Activated CD4-positive, alpha-beta T cell treated with anti-CD3 and anti-CD28 coated beads, Interleukin-2, amount 10 ng/mL, durations not matched to agents 7 days and 5 days (primary cell): Measurements from ENCODE around the gene ZSWIM6. TPM values are rescaled to one million over a fixed set of nuclear protein-coding genes. Genes with fewer than 3 reads are reported as not detected.

ENCODE experiments used
- CTCF ChIA-PET: fragments of 350-600 bp; sonication (Branson Sonifier 250); formaldehyde crosslinking; loops from one replicate; lab custom pipeline; 2021; ENCODE audit warnings: antibody characterized with exemption; lab: Charles Lee
- POLR2A ChIA-PET: fragments of 350-600 bp; sonication (Branson Sonifier 250); formaldehyde crosslinking; loops from one replicate; lab custom pipeline; 2021; ENCODE audit warnings: antibody characterized with exemption; lab: Charles Lee
- DNase-seq: peaks from one replicate; pipeline ENCODE4 v3.0.0-alpha.2; 2020
- H3K27ac Mint-ChIP-seq: one replicate; pipeline ENCODE4 v1.8.0; 2021; ENCODE audit warnings: mild to moderate bottlenecking, moderate library complexity, mixed read lengths
- H3K27me3 Mint-ChIP-seq: one replicate; pipeline ENCODE4 v1.8.0; 2021; ENCODE audit warnings: mixed read lengths
- H3K36me3 Mint-ChIP-seq: one replicate; pipeline ENCODE4 v1.8.0; 2021; ENCODE audit warnings: low read depth, mixed read lengths
- H3K4me1 Mint-ChIP-seq: one replicate; pipeline ENCODE4 v1.8.0; 2021; ENCODE audit warnings: mixed read lengths
- H3K4me3 Mint-ChIP-seq: one replicate; pipeline ENCODE4 v1.8.0; 2021; ENCODE audit warnings: mild to moderate bottlenecking, moderate library complexity, mixed read lengths
- H3K9me3 Mint-ChIP-seq: one replicate; pipeline ENCODE4 v1.8.0; 2021; ENCODE audit warnings: mixed read lengths
- total RNA-seq, 2 experiments: library from RNA; stranded (reverse); gene quantifications; one replicate each; pipeline ENCODE4 v1.2.3, GENCODE V29; 2021

Gene ZSWIM6
- total RNA-seq, 2 experiments from 2014 or later: 3.8 to 4.3 TPM

DNA sequence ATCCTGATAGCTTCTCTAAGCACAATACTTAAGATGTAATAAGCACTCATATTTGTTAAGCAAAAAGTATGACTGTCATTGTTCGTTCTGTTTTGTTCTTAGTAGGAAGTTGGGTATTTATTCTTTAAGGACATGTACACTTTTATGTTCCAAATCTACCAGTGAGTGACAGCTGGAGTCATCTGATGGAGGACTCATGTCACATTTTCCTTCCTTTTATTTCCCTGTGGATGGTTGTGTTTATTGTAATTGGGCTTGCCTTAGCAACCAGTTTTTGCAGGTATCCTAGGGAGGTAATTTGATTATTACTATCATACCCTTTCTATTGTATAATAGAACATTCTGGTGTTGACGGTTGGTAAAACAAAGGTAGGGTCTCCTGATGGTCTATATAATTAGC is 145.7 kb downstream of the ZSWIM6 start:
- Mint-ChIP-seq H3K9me3 (no peaks in the 10 kb centered on the region), H3K27me3 (no peaks in the 10 kb centered on the region), H3K4me1 (peaks cover 3% of the 10 kb centered on the region), H3K4me3 (no peak overlapping the region), H3K27ac (no peak overlapping the region), H3K36me3 (peaks cover 1% of the 10 kb centered on the region)
- ChIA-PET CTCF (interaction anchor here (1.4 kb wide), 1 partner anchor 10 kb away, joined by 4 read pairs; no protein-coding TSS in a partner anchor), POLR2A (no interaction called here)
- DNase-seq: no peak

DNA sequence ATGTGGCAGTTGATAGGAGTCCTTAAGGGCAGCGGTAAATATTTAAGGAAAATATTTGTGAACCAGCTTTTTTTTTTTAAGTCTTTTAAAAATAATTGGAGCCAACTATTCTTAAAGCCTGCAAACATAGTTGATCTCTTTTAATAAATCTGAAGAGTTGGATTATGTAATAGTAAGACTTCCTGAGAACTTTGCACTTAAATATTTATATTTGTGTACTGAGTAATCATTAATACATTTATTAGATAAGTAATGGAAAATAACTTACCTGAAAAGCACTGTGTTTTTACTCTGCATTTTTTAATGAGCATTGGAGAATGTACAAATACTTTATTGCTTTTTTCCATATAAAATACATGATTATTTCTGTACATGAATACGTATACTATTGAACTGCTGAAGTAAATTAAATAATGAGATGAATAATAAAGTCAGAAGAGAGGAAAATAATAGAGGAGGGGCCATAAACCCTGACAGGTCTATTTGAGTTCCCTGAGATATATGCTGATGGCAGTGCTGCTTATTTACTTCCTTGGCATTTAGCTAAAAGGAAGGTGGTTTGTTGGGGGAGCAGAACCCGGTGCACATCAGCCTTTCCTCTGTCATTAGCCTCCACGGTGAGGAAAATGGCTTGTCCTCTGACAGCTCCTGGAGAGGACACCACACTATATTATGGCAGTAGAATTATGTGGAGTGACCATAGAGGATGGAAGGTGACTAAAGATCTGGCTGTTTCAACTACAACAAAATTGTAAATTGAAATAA is 148.0 kb downstream of the ZSWIM6 start:
- ChIA-PET POLR2A (no interaction called here), CTCF (no interaction called here)

DNA sequence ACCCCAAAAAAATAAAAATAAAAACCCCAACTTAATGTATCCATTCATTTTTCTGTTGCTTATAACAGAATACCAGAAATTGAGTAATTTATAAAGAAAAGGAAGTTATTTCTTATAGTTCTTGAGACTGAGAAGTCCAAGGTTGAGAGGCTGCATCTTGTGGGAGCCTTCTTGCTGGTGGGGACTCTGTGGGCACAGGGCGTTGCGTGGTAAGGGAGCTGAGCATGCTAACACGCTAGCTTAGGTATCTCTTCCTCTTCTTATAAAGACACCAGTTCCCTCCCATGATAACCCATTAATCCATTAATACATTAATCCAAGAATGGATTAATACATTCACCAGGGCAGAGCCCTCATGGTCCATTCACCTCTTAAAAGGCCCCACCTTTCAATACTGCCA is 150.9 kb downstream of the ZSWIM6 start:
- CTCF ChIA-PET: no interaction called here
- peaks cover 2% of the 10 kb centered on the region for H3K9me3 Mint-ChIP-seq
- POLR2A ChIA-PET: no interaction called here
- no peaks in the 10 kb centered on the region for H3K27me3 Mint-ChIP-seq
- H3K4me1 Mint-ChIP-seq: no peaks in the 10 kb centered on the region
- H3K36me3 Mint-ChIP-seq: peaks cover 1% of the 10 kb centered on the region
- DNase-seq: no peak
- H3K4me3 Mint-ChIP-seq: no peak overlapping the region
- no peak overlapping the region for H3K27ac Mint-ChIP-seq

More for the DNA sequence above, 148.0 kb downstream of the ZSWIM6 start:
- Mint-ChIP-seq H3K9me3 (no peaks in the 10 kb centered on the region), H3K36me3 (peaks cover 1% of the 10 kb centered on the region), H3K27me3 (no peaks in the 10 kb centered on the region), H3K27ac (no peak overlapping the region), H3K4me3 (no peak overlapping the region), H3K4me1 (no peaks in the 10 kb centered on the region)
- no peak for DNase-seq

DNA sequence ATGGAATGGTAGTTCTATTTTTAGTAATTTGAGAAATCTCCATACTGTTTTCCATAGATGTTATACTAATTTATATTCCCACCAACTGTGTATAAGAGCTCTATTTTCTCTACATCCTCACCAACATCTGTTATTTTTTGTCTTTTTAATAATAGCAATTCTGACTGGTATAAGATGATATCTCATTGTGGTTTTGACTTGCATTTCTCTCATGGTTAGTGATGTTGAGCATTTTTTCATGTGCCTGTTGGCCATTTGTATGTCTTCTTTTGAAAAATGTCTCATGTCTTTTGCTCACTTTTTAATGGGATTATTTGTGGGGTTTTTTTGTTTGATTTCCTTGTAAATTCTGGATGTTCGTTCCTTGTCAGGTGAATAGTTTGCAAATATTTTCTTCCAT is 154.4 kb downstream of the ZSWIM6 start:
- ChIA-PET POLR2A (no interaction called here), CTCF (no interaction called here)
- DNase-seq: no peak
- Mint-ChIP-seq H3K4me1 (no peaks in the 10 kb centered on the region), H3K4me3 (no peak overlapping the region), H3K27me3 (no peaks in the 10 kb centered on the region), H3K9me3 (peaks cover 4% of the 10 kb centered on the region), H3K36me3 (no peaks in the 10 kb centered on the region), H3K27ac (no peak overlapping the region)

DNA sequence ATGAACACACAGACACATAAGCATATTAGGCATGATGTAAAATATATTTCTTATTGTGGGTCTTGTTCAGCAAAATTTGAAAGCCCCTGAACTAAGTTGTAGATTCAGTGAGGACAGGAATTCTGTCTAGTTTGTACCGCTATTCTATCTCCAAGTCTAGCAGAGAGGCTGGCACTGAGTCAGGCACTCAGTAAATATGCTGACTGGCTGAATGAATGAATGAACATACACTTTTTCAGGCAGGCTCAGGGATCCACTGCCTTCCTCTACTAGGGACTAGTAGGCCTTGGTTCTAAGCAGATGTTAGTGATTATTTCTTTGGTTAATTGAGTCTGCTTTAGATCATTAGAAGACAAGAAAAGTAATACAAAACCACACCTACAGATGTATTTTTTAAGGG is 157.5 kb downstream of the ZSWIM6 start:
- H3K36me3 Mint-ChIP-seq: peaks cover 2% of the 10 kb centered on the region
- CTCF ChIA-PET: no interaction called here

DNA sequence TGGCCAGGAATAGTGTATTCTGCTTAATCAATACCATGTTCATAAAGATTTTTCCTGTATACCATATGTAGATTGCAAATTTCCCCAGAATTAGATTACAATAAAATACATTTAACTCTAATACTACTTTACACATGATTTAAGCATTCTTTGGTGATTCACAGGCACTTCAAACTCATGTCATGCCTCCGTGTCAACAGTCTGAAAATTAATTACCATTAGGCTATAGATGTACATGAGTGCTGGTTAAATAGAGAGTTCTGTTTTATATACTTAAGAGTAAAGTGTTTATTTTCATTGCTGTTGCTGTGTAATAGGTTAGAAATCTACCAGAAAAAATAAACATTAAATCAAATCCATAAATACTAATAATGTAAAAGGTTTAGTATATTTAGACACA is 159.8 kb downstream of the ZSWIM6 start:
- Mint-ChIP-seq H3K4me1 (no peaks in the 10 kb centered on the region), H3K4me3 (no peak overlapping the region), H3K36me3 (peaks cover 2% of the 10 kb centered on the region), H3K27ac (no peak overlapping the region), H3K9me3 (peaks cover 1% of the 10 kb centered on the region), H3K27me3 (no peaks in the 10 kb centered on the region)
- POLR2A ChIA-PET: no interaction called here
- CTCF ChIA-PET: no interaction called here
- DNase-seq: no peak

More for the DNA sequence above, 157.5 kb downstream of the ZSWIM6 start:
- H3K4me3 Mint-ChIP-seq: no peak overlapping the region
- no peaks in the 10 kb centered on the region for H3K27me3 Mint-ChIP-seq
- DNase-seq: no peak
- no peaks in the 10 kb centered on the region for H3K4me1 Mint-ChIP-seq
- no peak overlapping the region for H3K27ac Mint-ChIP-seq
- H3K9me3 Mint-ChIP-seq: peaks cover 4% of the 10 kb centered on the region
- POLR2A ChIA-PET: no interaction called here

DNA sequence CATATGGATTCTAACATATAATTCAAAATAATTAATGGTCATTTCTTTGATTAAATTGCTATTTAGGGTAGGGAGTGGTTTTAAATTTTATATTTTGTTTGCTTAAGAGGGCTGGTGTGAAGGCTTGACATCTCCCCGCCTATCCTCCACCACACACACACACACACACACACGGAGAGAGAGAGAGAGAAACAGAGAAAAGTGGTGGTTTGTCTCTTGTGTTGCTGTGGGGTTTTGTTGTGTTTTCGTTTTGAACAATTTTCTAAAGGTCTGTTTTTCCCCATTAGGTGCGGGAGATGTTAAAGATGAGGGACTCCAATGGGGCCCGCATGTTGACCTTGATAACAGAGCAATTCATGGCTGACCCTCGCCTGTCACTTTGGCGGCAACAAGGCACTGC is 161.9 kb downstream of the ZSWIM6 start:
- POLR2A ChIA-PET: no interaction called here
- H3K27ac Mint-ChIP-seq: no peak overlapping the region
- no peak overlapping the region for H3K4me3 Mint-ChIP-seq
- H3K27me3 Mint-ChIP-seq: no peaks in the 10 kb centered on the region
- CTCF ChIA-PET: no interaction called here
- H3K4me1 Mint-ChIP-seq: no peaks in the 10 kb centered on the region
- peaks cover 2% of the 10 kb centered on the region for H3K36me3 Mint-ChIP-seq
- no peaks in the 10 kb centered on the region for H3K9me3 Mint-ChIP-seq
- DNase-seq: no peak

DNA sequence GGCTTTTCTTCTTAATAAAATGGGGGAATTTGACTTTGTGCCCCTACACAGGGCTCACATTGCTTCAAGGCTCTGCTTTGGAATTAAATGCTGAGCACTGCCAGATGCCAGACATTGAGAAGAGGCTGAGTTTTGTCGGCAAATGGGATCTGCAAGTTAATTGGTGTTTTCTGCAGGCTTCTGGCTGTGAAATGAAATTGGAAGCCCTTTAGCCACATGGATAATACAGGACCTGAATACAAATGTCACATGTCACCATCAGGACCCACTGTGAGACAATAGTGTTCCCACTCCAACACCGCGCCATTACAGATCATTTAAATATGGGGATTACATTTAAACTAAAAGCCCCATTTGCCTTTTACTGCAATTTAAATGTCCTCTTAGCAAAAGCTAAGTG is 164.4 kb downstream of the ZSWIM6 start:
- H3K4me1 Mint-ChIP-seq: no peaks in the 10 kb centered on the region
- ChIA-PET CTCF (no interaction called here), POLR2A (no interaction called here)
- H3K27ac Mint-ChIP-seq: no peak overlapping the region
- no peaks in the 10 kb centered on the region for H3K9me3 Mint-ChIP-seq
- DNase-seq: no peak
- H3K4me3 Mint-ChIP-seq: no peak overlapping the region
- H3K27me3 Mint-ChIP-seq: no peaks in the 10 kb centered on the region
- H3K36me3 Mint-ChIP-seq: peaks cover 2% of the 10 kb centered on the region

DNA sequence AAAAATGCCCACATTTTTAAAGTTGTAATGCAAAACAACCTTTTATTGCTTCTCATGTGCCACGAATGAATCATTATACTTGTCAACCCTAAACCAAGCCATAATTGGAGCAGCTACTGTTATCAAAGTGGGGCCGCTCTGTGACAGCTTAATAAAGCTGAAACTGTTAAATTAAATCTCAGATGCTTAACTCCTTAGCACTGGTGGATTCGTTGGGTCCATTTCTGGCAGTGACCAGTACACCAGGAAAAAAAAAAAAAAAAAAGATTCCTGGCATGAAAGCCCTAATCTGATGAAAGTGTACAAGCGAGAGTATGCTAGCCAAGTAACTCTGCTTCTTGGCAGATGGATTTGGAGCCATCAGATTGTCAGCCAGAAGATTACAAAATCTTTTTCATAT is 164.8 kb downstream of the ZSWIM6 start:
- CTCF ChIA-PET: no interaction called here
- POLR2A ChIA-PET: no interaction called here
- no peak for DNase-seq
- Mint-ChIP-seq H3K27me3 (no peaks in the 10 kb centered on the region), H3K9me3 (no peaks in the 10 kb centered on the region), H3K36me3 (peaks cover 2% of the 10 kb centered on the region), H3K27ac (no peak overlapping the region), H3K4me1 (no peaks in the 10 kb centered on the region), H3K4me3 (no peak overlapping the region)

DNA sequence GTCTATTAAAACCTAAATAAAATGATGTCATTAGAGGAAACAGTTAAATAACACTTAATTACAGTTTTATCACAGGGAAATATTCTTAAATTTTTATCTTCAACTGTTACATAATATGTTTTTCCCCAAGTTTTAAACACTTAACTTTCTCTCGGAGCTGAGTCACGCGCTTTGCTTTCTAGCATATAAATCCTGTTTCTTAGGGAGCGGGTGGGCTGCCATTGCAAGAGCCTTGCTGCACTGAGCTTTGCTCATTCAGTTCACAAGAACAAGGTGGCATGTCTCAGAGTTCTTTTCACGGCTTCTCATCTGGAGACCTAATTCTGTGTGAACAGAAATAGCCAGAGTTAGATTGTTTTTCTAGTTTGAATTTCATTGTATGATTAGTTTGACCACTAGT is 166.1 kb downstream of the ZSWIM6 start:
- H3K36me3 Mint-ChIP-seq: peaks cover 2% of the 10 kb centered on the region
- no peak for DNase-seq
- H3K9me3 Mint-ChIP-seq: no peaks in the 10 kb centered on the region
- H3K4me3 Mint-ChIP-seq: no peak overlapping the region
- no peak overlapping the region for H3K27ac Mint-ChIP-seq
- no peaks in the 10 kb centered on the region for H3K4me1 Mint-ChIP-seq
- POLR2A ChIA-PET: no interaction called here
- no peaks in the 10 kb centered on the region for H3K27me3 Mint-ChIP-seq
- CTCF ChIA-PET: no interaction called here

DNA sequence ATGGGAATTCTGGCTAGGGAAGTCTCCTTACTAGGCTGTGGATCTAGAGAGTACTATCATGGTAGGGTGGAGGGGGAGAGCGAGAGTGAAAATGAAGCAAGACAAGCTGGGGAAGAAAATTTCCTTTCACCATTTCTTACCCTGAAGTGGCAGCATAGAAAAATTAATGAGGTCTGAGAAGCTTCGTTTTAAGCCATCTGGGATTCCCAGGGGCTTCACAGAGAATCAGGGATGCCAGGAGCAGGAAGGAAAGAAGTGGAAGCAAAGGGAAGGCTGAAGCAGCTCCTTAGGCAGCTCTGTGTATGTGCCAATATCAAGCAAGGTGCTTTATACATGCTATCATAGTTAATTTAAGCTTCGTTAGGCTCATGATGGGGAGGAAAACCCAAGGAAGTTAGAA is 169.9 kb downstream of the ZSWIM6 start:
- POLR2A ChIA-PET: no interaction called here
- no peaks in the 10 kb centered on the region for H3K9me3 Mint-ChIP-seq
- H3K27ac Mint-ChIP-seq: no peak overlapping the region
- H3K36me3 Mint-ChIP-seq: no peaks in the 10 kb centered on the region
- no peaks in the 10 kb centered on the region for H3K27me3 Mint-ChIP-seq
- H3K4me1 Mint-ChIP-seq: no peaks in the 10 kb centered on the region
- H3K4me3 Mint-ChIP-seq: no peak overlapping the region
- CTCF ChIA-PET: no interaction called here
- no peak for DNase-seq

DNA sequence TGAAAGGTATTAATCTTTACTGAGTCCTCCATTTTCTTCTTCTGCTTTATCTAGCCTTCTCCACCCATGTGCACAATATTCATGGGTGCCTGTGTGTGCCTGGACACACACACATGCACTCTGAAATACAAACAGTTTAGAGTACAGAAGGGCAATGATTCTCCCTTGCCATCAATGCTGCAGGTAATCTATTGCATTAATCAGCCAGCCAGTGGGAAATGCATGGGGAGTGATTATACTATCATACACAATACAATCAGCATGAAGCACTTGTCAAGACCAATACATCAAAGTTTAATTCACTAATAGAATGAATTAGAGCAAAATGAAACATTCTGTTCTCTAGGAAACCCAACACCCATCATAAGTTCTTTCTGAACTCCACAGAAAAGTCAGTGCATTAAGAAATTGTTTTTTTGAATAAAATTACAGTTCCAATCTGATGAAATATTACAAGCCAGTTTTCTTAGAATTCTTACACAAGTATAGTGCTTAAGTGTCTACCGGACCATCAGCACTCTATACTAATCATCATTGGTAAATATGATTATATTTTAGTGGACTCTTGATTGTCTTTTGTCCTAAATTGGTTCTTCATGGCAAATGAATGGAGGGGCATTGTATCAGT is 172.2 kb downstream of the ZSWIM6 start:
- ChIA-PET CTCF (no interaction called here), POLR2A (no interaction called here)
- no peak for DNase-seq
- Mint-ChIP-seq H3K36me3 (no peaks in the 10 kb centered on the region), H3K27me3 (no peaks in the 10 kb centered on the region), H3K27ac (no peak overlapping the region), H3K4me3 (no peak overlapping the region), H3K9me3 (no peaks in the 10 kb centered on the region), H3K4me1 (no peaks in the 10 kb centered on the region)

DNA sequence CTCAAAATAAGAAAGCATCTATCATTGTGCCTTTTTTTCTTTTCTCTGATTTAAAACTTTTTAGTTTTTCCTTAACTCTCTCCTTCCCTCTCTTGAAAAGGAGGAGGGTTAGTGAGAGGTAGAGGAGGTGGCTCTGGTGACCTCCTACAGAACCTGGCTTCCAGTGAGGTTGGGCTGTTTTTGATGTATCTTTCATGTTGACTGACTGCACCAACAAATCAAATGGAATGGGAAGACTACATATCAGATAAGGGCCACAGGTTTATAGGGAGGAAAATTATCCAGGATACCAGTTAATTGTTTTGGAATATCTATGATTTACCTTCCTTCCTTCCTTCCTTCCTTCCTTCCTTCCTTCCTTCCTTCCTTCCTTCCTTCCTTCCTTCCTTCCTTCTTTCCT is 173.2 kb downstream of the ZSWIM6 start:
- POLR2A ChIA-PET: no interaction called here
- H3K4me3 Mint-ChIP-seq: no peak overlapping the region

More for the DNA sequence above, 173.2 kb downstream of the ZSWIM6 start:
- no peaks in the 10 kb centered on the region for H3K4me1 Mint-ChIP-seq
- CTCF ChIA-PET: interaction anchor here (0.6 kb wide), 1 partner anchor 563 kb away, joined by 3 read pairs; no protein-coding TSS in a partner anchor
- no peaks in the 10 kb centered on the region for H3K9me3 Mint-ChIP-seq
- H3K27me3 Mint-ChIP-seq: no peaks in the 10 kb centered on the region
- H3K27ac Mint-ChIP-seq: no peak overlapping the region
- H3K36me3 Mint-ChIP-seq: no peaks in the 10 kb centered on the region
- DNase-seq: no peak
